ENCODE data around the gene ATR. TPM values are rescaled to one million over a fixed set of nuclear protein-coding genes. Genes with fewer than 3 reads are reported as not detected.

Gene ATR
- total RNA-seq, 1 experiment from 2014 or later, result 28.3 TPM

GRCh38 chr3:142507241-142507640 is 71.3 kb downstream of the ATR start:
- intact Hi-C loops (cut with micrococcal nuclease; ENCODE audit: unreplicated experiment), result no loop called here
- POLR2A ChIA-PET (ENCODE audit: low non-redundant PET), result no interaction called here
- Histone ChIP-seq H3K36me3 (ENCODE audit: insufficient read depth, low read length, poor library complexity, severe bottlenecking) (peaks cover 16% of the 10 kb centered on the region), H3K27me3 (replicated peaks; ENCODE audit: insufficient read depth, low read depth, low read length, poor library complexity) (no peaks in the 10 kb centered on the region), H3K4me3 (ENCODE audit: low read depth, low read length, poor library complexity, severe bottlenecking) (no peak overlapping the region), H3K27ac (ENCODE audit: low read depth, low read length, poor library complexity, severe bottlenecking) (no peak overlapping the region), H3K9me3 (ENCODE audit: low read depth, low read length, poor library complexity, severe bottlenecking) (no peaks in the 10 kb centered on the region), H3K4me1 (ENCODE audit: insufficient read depth, low read length, poor library complexity, severe bottlenecking) (no peaks in the 10 kb centered on the region)
- CTCF ChIA-PET, result no interaction called here
- no peak for DNase-seq (ENCODE audit: low spot score)
- no TSS peak for BruUV-seq (replicated peaks)
- no peak for TF ChIP-seq EZH2 (IDR thresholded peaks at IDR 0.05; ENCODE audit: borderline replicate concordance, low read depth, low read length, poor library complexity, severe bottlenecking)

- no TSS peak for BruUV-seq (replicated peaks)
Measured at GRCh38 chr3:142502187-142502985, 76.1 kb downstream of the ATR start.

GRCh38 chr3:142501004-142501926 is 77.3 kb downstream of the ATR start:
- no peak for TF ChIP-seq EZH2 (IDR thresholded peaks at IDR 0.05; ENCODE audit: borderline replicate concordance, low read depth, low read length, poor library complexity, severe bottlenecking)
- no peak for TF ChIP-seq CTCF (conservative IDR thresholded peaks at IDR 0.05; ENCODE audit: low read depth, low read length)
- BruUV-seq (replicated peaks), result no TSS peak
- ChIA-PET POLR2A (ENCODE audit: low non-redundant PET) (no interaction called here), CTCF (no interaction called here)
- Histone ChIP-seq H3K4me1 (ENCODE audit: insufficient read depth, low read length, poor library complexity, severe bottlenecking) (no peaks in the 10 kb centered on the region), H3K9me3 (ENCODE audit: low read depth, low read length, poor library complexity, severe bottlenecking) (no peaks in the 10 kb centered on the region), H3K27ac (ENCODE audit: low read depth, low read length, poor library complexity, severe bottlenecking) (no peak overlapping the region), H3K4me3 (ENCODE audit: low read depth, low read length, poor library complexity, severe bottlenecking) (no peak overlapping the region), H3K27me3 (replicated peaks; ENCODE audit: insufficient read depth, low read depth, low read length, poor library complexity) (no peaks in the 10 kb centered on the region), H3K36me3 (ENCODE audit: insufficient read depth, low read length, poor library complexity, severe bottlenecking) (peaks cover 28% of the 10 kb centered on the region)
- no peak for DNase-seq (ENCODE audit: low spot score)
- intact Hi-C loops (cut with micrococcal nuclease; ENCODE audit: unreplicated experiment), result no loop called here

More at GRCh38 chr3:142502187-142502985, 76.1 kb downstream of the ATR start:
- Histone ChIP-seq H3K4me3 (ENCODE audit: low read depth, low read length, poor library complexity, severe bottlenecking) (no peak overlapping the region), H3K36me3 (ENCODE audit: insufficient read depth, low read length, poor library complexity, severe bottlenecking) (peaks cover 27% of the 10 kb centered on the region), H3K27me3 (replicated peaks; ENCODE audit: insufficient read depth, low read depth, low read length, poor library complexity) (no peaks in the 10 kb centered on the region), H3K9me3 (ENCODE audit: low read depth, low read length, poor library complexity, severe bottlenecking) (no peaks in the 10 kb centered on the region), H3K27ac (ENCODE audit: low read depth, low read length, poor library complexity, severe bottlenecking) (no peak overlapping the region), H3K4me1 (ENCODE audit: insufficient read depth, low read length, poor library complexity, severe bottlenecking) (no peaks in the 10 kb centered on the region)
- DNase-seq (ENCODE audit: low spot score), result no peak
- intact Hi-C loops (cut with micrococcal nuclease; ENCODE audit: unreplicated experiment), result no loop called here
- no peak for TF ChIP-seq CTCF (conservative IDR thresholded peaks at IDR 0.05; ENCODE audit: low read depth, low read length)
- no peak for TF ChIP-seq EZH2 (IDR thresholded peaks at IDR 0.05; ENCODE audit: borderline replicate concordance, low read depth, low read length, poor library complexity, severe bottlenecking)
- ChIA-PET CTCF (no interaction called here), POLR2A (ENCODE audit: low non-redundant PET) (no interaction called here)
